Panc1 (cell line): ENCODE measurements around the gene KCNN3. TPM values are rescaled to one million over a fixed set of nuclear protein-coding genes. Genes with fewer than 3 reads are reported as not detected.
"Not testable (repeated sequence)": the region's sequence is repeated elsewhere in the genome, so short reads cannot be mapped to it uniquely, and the experiment has no call there.

Experiments
- ATAC-seq: fragments of 200-7000 bp; cut with Tn5 transposase; 2 replicates; pipeline ENCODE4 v1.9.1; 2020; ENCODE audit warnings: mild to moderate bottlenecking, moderate library complexity
- BruUV-seq: library from RNA; stranded (reverse); fragments of 400-500 nt; replicated peaks from 2 replicates; lab custom pipeline; 2021; lab: Mats Ljungman, UMichigan
- CTCF ChIA-PET: fragments of 300-600 bp; sonication (Branson Sonifier 250); formaldehyde crosslinking; loops from one replicate; lab custom pipeline; 2022; ENCODE audit warnings: antibody characterized with exemption; lab: Charles Lee
- POLR2A ChIA-PET: fragments of 300-600 bp; sonication (Branson Sonifier 250); formaldehyde crosslinking; loops from one replicate; lab custom pipeline; 2022; ENCODE audit warnings: antibody characterized with exemption; lab: Charles Lee
- DNase-seq: peaks from one replicate; pipeline ENCODE4 v3.0.0-alpha.2; 2010; ENCODE audit warnings: low read depth, low spot score
- H3K27ac ChIP-seq: 2 replicates; pipeline ENCODE4 v1.5.1; 2011; ENCODE audit warnings: mild to moderate bottlenecking, low read length, inconsistent platforms
- H3K27me3 ChIP-seq: fragments of 200-500 bp; sonication (Bioruptor generic); 2 replicates; pipeline ENCODE4 v1.6.0; 2014; ENCODE audit warnings: low read length, inconsistent platforms; ENCODE audit not compliant: control insufficient read depth, insufficient read depth
- H3K36me3 ChIP-seq: fragments of 200-500 bp; sonication (Bioruptor generic); 2 replicates; pipeline ENCODE4 v1.5.1; 2014; ENCODE audit warnings: inconsistent platforms, mild to moderate bottlenecking, low read length, moderate library complexity; ENCODE audit not compliant: control insufficient read depth, insufficient read depth
- H3K4me1 ChIP-seq: 2 replicates; pipeline ENCODE4 v1.5.1; 2011; ENCODE audit warnings: inconsistent platforms, mild to moderate bottlenecking, low read length, moderate library complexity; ENCODE audit not compliant: control insufficient read depth, insufficient read depth
- H3K4me3 ChIP-seq, 2 experiments: 2 replicates each; pipeline ENCODE4 v1.5.1; 2011 to 2012; ENCODE audit warnings: low read depth in 2 of 2, low read length in 2 of 2, mild to moderate bottlenecking in 2 of 2, inconsistent platforms in 1 of 2, moderate library complexity in 1 of 2
- H3K9me3 ChIP-seq: fragments of 200-500 bp; sonication (Bioruptor generic); 2 replicates; pipeline ENCODE4 v1.5.1; 2014; ENCODE audit warnings: low read depth, mild to moderate bottlenecking, inconsistent platforms, low read length, moderate library complexity; ENCODE audit not compliant: control insufficient read depth, insufficient read depth
- POLR2AphosphoS5 ChIP-seq: IDR thresholded peaks from 2 replicates; pipeline ENCODE4 v1.6.1; 2012; ENCODE audit warnings: mild to moderate bottlenecking, low read depth, low read length, moderate library complexity
- SIN3A ChIP-seq: IDR thresholded peaks from 2 replicates; pipeline ENCODE4 v1.6.1; 2012; ENCODE audit warnings: low read depth, mild to moderate bottlenecking, low read length, moderate library complexity, borderline replicate concordance; ENCODE audit not compliant: insufficient read depth
- TCF7L2 ChIP-seq: IDR thresholded peaks from 2 replicates; pipeline ENCODE4 v1.6.1; 2011; ENCODE audit warnings: mild to moderate bottlenecking, low read depth, low read length, inconsistent platforms
- in situ Hi-C: cut with HindIII; loops from 2 replicates; pipeline ENCODE4 v1.10.0; 2016; ENCODE audit warnings: low sequenced_read_pairs, low pct_unique_long_range_greater_than_20kb
- intact Hi-C: fragments of 100-400 bp; cut with micrococcal nuclease; formaldehyde crosslinking; loops from one replicate; pipeline ENCODE4 v1.10.0; 2022; ENCODE audit not compliant: unreplicated experiment
- total RNA-seq: library from RNA; stranded (reverse); gene quantifications from one replicate; pipeline ENCODE4 v1.2.1, GENCODE V29; 2021; ENCODE audit not compliant: unreplicated experiment
- TF ChIP-seq, protein P1 (sequence below): fragments of 450-650 bp; IDR thresholded peaks from 2 replicates; pipeline ENCODE4 v1.5.1; 2017; ENCODE audit warnings: mild to moderate bottlenecking
- TF ChIP-seq, protein P2 (sequence below), 2 experiments: IDR thresholded peaks; 2 replicates each; pipeline ENCODE4 v1.6.1; 2011 to 2012; ENCODE audit warnings: low read depth in 2 of 2, control low read depth in 1 of 2, low read length in 1 of 2, mild to moderate bottlenecking in 1 of 2, moderate library complexity in 1 of 2; ENCODE audit not compliant: insufficient read depth in 1 of 2

The KCNN3 gene
- total RNA-seq, 1 experiment from 2014 or later: 0.05 TPM

DNA sequence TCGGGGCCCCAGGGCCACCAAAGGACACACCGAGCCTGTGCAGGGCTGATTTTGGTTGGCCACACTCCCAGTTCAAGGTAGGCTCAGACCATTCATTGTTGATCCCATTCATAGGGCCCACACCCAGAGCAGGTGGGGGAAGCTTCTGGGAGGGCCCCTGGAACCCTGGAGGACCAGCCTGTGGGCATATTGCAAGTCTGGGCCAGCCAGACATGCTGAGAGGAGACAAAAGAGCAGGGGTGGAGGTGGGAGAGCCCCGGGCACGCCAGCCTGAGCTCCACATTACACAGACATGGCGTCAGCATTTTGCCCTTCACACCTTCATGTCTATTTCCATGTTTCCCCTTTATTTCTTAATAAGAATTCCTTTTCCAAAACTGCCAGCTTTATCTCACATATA lies 40.8 kb upstream of the KCNN3 start:
- DNase-seq (no peak), ATAC-seq (no peak)
- no peaks in the 10 kb centered on the region for H3K4me1 ChIP-seq
- no peaks in the 10 kb centered on the region for H3K27me3 ChIP-seq
- no peaks in the 10 kb centered on the region for H3K36me3 ChIP-seq
- ChIA-PET CTCF (interaction anchor here (0.6 kb wide), 1 partner anchor 51 kb away, joined by 3 read pairs; the partner anchor contains the start of gene PYGO2), POLR2A (no interaction called here)
- intact Hi-C loops (no loop called here), in situ Hi-C loops (no loop called here)
- TF ChIP-seq SIN3A (no peak), POLR2AphosphoS5 (no peak), TCF7L2 (no peak)
- TF ChIP-seq, protein P1, sequence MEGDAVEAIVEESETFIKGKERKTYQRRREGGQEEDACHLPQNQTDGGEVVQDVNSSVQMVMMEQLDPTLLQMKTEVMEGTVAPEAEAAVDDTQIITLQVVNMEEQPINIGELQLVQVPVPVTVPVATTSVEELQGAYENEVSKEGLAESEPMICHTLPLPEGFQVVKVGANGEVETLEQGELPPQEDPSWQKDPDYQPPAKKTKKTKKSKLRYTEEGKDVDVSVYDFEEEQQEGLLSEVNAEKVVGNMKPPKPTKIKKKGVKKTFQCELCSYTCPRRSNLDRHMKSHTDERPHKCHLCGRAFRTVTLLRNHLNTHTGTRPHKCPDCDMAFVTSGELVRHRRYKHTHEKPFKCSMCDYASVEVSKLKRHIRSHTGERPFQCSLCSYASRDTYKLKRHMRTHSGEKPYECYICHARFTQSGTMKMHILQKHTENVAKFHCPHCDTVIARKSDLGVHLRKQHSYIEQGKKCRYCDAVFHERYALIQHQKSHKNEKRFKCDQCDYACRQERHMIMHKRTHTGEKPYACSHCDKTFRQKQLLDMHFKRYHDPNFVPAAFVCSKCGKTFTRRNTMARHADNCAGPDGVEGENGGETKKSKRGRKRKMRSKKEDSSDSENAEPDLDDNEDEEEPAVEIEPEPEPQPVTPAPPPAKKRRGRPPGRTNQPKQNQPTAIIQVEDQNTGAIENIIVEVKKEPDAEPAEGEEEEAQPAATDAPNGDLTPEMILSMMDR: no peak
- TF ChIP-seq, protein P2, sequence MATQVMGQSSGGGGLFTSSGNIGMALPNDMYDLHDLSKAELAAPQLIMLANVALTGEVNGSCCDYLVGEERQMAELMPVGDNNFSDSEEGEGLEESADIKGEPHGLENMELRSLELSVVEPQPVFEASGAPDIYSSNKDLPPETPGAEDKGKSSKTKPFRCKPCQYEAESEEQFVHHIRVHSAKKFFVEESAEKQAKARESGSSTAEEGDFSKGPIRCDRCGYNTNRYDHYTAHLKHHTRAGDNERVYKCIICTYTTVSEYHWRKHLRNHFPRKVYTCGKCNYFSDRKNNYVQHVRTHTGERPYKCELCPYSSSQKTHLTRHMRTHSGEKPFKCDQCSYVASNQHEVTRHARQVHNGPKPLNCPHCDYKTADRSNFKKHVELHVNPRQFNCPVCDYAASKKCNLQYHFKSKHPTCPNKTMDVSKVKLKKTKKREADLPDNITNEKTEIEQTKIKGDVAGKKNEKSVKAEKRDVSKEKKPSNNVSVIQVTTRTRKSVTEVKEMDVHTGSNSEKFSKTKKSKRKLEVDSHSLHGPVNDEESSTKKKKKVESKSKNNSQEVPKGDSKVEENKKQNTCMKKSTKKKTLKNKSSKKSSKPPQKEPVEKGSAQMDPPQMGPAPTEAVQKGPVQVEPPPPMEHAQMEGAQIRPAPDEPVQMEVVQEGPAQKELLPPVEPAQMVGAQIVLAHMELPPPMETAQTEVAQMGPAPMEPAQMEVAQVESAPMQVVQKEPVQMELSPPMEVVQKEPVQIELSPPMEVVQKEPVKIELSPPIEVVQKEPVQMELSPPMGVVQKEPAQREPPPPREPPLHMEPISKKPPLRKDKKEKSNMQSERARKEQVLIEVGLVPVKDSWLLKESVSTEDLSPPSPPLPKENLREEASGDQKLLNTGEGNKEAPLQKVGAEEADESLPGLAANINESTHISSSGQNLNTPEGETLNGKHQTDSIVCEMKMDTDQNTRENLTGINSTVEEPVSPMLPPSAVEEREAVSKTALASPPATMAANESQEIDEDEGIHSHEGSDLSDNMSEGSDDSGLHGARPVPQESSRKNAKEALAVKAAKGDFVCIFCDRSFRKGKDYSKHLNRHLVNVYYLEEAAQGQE (IDR thresholded peaks at IDR 0.05; ENCODE audit: insufficient read depth in 1 of 2, low read depth in 2 of 2, low read length in 1 of 2): no peak
- no peaks in the 10 kb centered on the region for H3K9me3 ChIP-seq
- H3K4me3 ChIP-seq: no peak overlapping the region
- BruUV-seq: no TSS peak
- H3K27ac ChIP-seq: no peak overlapping the region

DNA sequence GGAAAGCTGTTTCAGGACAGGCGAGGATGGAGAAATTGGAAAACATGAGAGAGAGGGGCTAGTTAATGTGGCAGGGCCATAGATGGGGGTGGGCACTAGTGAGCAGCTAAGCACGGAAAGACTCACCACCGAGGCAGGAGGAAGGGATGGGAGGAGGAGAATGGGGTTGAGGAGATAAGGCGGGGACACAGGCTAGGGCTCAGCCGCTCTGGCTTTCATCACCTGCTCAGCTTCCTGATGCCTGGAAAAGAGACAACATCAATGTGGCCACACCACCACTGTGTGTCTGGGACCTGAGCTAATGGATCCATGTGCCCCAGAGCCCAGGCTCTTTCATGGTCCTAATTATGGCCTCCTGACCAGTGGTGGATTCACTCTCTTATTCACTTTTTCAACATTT lies 38.9 kb upstream of the KCNN3 start:
- DNase-seq: no peak
- no peaks in the 10 kb centered on the region for H3K4me1 ChIP-seq
- TF ChIP-seq, protein P2 (IDR thresholded peaks at IDR 0.05; ENCODE audit: insufficient read depth in 1 of 2, low read depth in 2 of 2, low read length in 1 of 2): no peak
- no peak for TF ChIP-seq POLR2AphosphoS5
- TF ChIP-seq, protein P1: no peak
- no peak for TF ChIP-seq TCF7L2
- no peak for TF ChIP-seq SIN3A
- ChIA-PET POLR2A (no interaction called here), CTCF (interaction anchor here (0.6 kb wide), 1 partner anchor 31 kb away, joined by 12 read pairs; no protein-coding TSS in a partner anchor)
- no peaks in the 10 kb centered on the region for H3K27me3 ChIP-seq
- ATAC-seq: no peak
- H3K9me3 ChIP-seq: no peaks in the 10 kb centered on the region
- H3K27ac ChIP-seq: no peak overlapping the region
- BruUV-seq: no TSS peak
- intact Hi-C loops: no loop called here
- no peak overlapping the region for H3K4me3 ChIP-seq
- in situ Hi-C loops: no loop called here
- H3K36me3 ChIP-seq: no peaks in the 10 kb centered on the region

DNA sequence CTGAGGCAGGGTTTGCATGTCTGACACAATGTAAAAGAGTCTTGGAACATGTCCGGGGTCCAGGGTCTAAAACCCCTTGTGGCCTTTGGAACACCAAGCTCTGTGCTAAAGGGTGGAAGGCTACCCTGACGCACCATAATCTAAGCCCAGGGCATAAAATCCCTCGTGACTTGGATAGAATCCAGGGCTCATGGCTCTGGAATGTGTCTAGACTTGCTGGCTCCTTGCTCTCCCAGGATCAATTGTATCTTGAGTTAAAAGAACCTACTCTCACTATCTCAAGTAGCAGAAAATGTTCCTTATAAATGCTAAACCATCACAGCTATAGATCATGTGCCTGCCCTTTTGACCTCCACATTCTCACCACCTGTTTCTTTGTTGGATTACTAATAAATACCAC lies 38.0 kb upstream of the KCNN3 start:
- H3K4me3 ChIP-seq, H3K9me3 ChIP-seq, H3K27ac ChIP-seq, intact Hi-C loops, H3K36me3 ChIP-seq, in situ Hi-C loops, H3K27me3 ChIP-seq, ATAC-seq, DNase-seq, H3K4me1 ChIP-seq, CTCF ChIA-PET, BruUV-seq: not testable (repeated sequence)
- POLR2A ChIA-PET: interaction anchor here (0.6 kb wide), 1 partner anchor 11 kb away, joined by 9 read pairs; no protein-coding TSS in a partner anchor
